ENCODE results near the gene CHST12. TPM values are rescaled to one million over a fixed set of nuclear protein-coding genes. Genes with fewer than 3 reads are reported as not detected.

The CHST12 gene
- polyA plus RNA-seq, 2 of the 4 experiments (the other 2 are of a cell fraction): 5.6 to 12.0 TPM

- CTCF ChIA-PET: interaction anchor here (2.5 kb wide), 1 partner anchor 184 kb away, joined by 6 read pairs; no protein-coding TSS in a partner anchor
- POLR2A ChIA-PET: no interaction called here
- no peak overlapping the region for H3K4me2 ChIP-seq
These were observed 93.0 kb downstream of the CHST12 start for GRCh38 chr7:2496375-2496774.

DNA sequence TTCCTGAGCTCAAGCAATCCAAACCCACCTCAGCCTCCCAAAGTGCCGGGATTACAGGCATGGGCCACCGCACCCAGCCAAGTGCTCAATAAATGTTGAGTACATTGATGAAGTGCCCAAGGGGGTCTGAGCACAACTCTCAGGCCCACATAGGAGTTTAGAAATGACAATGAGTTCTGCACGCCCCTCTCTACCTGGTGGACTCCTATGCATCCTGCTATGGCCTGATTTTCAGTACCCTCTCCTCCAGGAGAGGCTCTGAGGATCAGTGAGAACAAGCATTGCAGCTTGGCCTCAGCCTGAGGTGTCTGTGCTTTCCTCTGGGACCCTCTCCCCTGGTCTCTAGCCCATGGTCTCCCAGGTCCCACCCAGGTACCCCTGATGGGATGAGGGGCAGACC lies 93.7 kb downstream of the CHST12 start:
- no peaks in the 10 kb centered on the region for H3K9me3 ChIP-seq
- no peak overlapping the region for H3K4me3 ChIP-seq
- no peak for TF ChIP-seq CHD2 (IDR thresholded peaks at IDR 0.05; ENCODE audit: low read length, partially characterized antibody)
- no peak for TF ChIP-seq ZNF302 (CRISPR knock-in tag; IDR thresholded peaks at IDR 0.05)
- no peak for TF ChIP-seq HOXB5 (CRISPR knock-in tag; IDR thresholded peaks at IDR 0.05)
- TF ChIP-seq FOXS1 (CRISPR knock-in tag; IDR thresholded peaks at IDR 0.05): no peak
- TF ChIP-seq GATA3 (IDR thresholded peaks at IDR 0.05; ENCODE audit: borderline replicate concordance): no peak
- no peak overlapping the region for H3K4me2 ChIP-seq
- no peak overlapping the region for H3K27ac ChIP-seq
- ChIA-PET POLR2A (no interaction called here), CTCF (interaction anchor here (2.5 kb wide), 1 partner anchor 13 kb away, joined by 6 read pairs; no protein-coding TSS in a partner anchor)
- DNase-seq (ENCODE audit: low read depth in 1 of 2, low spot score in 1 of 2) (no peak), ATAC-seq (no peak), FAIRE-seq (no peak)
- 83% methylated on average over 3 of the region's 3 CpGs for WGBS (ENCODE audit: missing lambda C conversion rate)
- H3K4me1 ChIP-seq: no peaks in the 10 kb centered on the region

More at GRCh38 chr7:2496375-2496774, 93.0 kb downstream of the CHST12 start:
- Histone ChIP-seq H3K27ac (no peak overlapping the region), H3K9me3 (no peaks in the 10 kb centered on the region), H3K4me3 (no peak overlapping the region), H3K4me1 (no peaks in the 10 kb centered on the region)
- 89% methylated on average over 9 of the region's 9 CpGs for WGBS (ENCODE audit: missing lambda C conversion rate)
- no peak for FAIRE-seq
- TF ChIP-seq HOXB5 (CRISPR knock-in tag; IDR thresholded peaks at IDR 0.05): no peak
- no peak for TF ChIP-seq RAD21 (conservative IDR thresholded peaks at IDR 0.05 in 1 of 2, IDR thresholded peaks at IDR 0.05 in 1 of 2)
- TF ChIP-seq PBX3 (IDR thresholded peaks at IDR 0.05): no peak
- TF ChIP-seq TP53 (CRISPR knock-in tag; IDR thresholded peaks at IDR 0.05): no peak
- no peak for TF ChIP-seq USF2 (IDR thresholded peaks at IDR 0.05)
- no peak for TF ChIP-seq JUN (IDR thresholded peaks at IDR 0.05)
- TF ChIP-seq EHMT2 (IDR thresholded peaks at IDR 0.05; ENCODE audit: low read depth): no peak
- ATAC-seq: no peak
- no peak for DNase-seq (ENCODE audit: low read depth in 1 of 2, low spot score in 1 of 2)

DNA sequence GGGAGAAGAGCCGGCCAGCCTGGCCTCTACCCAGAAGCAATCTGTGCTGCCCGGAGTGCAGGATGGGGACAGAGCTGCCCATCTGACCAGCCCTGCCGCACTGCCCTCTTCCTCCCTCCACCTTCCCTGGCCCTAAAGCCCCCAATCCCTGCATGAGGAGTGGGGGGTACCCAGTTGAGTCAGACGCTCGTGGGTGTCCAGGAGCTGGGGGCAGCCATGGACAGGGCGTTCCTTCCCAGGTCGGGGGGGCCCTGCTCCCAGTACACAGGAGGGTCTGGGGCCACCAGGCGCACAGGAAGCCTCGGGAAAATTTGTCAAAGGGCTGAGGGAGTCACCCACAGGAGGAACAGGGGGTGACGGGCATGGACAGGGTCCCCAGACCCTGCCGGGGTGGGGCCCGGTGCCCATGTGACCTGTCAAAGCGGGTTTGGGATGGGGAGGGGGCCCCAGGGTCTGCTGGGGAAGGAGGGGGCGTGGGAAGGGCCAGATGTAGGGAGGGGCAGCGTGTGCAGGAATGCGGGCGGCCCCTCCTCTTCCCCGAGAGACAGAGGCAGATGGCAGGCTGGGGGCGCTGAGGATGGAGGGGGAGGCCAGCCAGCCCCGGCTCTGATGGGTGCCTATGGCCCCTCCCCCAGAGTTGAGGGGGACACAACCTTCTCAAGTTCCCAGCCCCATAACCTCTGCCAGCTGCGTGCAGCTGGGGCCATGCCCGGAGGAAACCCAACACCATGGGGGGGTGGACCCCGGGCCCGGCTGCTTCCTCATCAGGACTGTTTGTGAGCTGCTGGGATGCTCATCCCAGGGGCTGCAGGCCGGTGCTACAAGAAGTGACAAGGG lies 94.3 kb downstream of the CHST12 start:
- ATAC-seq (no peak), DNase-seq (ENCODE audit: low read depth in 1 of 2, low spot score in 1 of 2) (no peak), FAIRE-seq (no peak)
- ChIA-PET CTCF (interaction anchor here (0.9 to 2.6 kb wide), 8 partner anchors 10 to 185 kb away, joined by 3 to 13 read pairs (median 4); no protein-coding TSS in a partner anchor), POLR2A (no interaction called here)
- Histone ChIP-seq H3K4me2 (no peak overlapping the region), H3K4me1 (no peaks in the 10 kb centered on the region), H3K27ac (no peak overlapping the region), H3K4me3 (no peak overlapping the region), H3K9me3 (no peaks in the 10 kb centered on the region)
- WGBS (ENCODE audit: missing lambda C conversion rate): 75% methylated on average over 20 of the region's 25 CpGs
- no peak for TF ChIP-seq BCL3 (IDR thresholded peaks at IDR 0.05)
- TF ChIP-seq HES2 (IDR thresholded peaks at IDR 0.05): no peak
- no peak for TF ChIP-seq HOXB13 (CRISPR knock-in tag; IDR thresholded peaks at IDR 0.05; ENCODE audit: low read depth)
- TF ChIP-seq REST (IDR thresholded peaks at IDR 0.05): no peak
- TF ChIP-seq HDAC2 (IDR thresholded peaks at IDR 0.05): no peak
- no peak for TF ChIP-seq RAD21 (conservative IDR thresholded peaks at IDR 0.05 in 1 of 2, IDR thresholded peaks at IDR 0.05 in 1 of 2)
- no peak for TF ChIP-seq CBX8 (IDR thresholded peaks at IDR 0.05)

Data from A549 (cell line).